Measurements from ENCODE around the gene FCN3.

The FCN3 gene

DNA sequence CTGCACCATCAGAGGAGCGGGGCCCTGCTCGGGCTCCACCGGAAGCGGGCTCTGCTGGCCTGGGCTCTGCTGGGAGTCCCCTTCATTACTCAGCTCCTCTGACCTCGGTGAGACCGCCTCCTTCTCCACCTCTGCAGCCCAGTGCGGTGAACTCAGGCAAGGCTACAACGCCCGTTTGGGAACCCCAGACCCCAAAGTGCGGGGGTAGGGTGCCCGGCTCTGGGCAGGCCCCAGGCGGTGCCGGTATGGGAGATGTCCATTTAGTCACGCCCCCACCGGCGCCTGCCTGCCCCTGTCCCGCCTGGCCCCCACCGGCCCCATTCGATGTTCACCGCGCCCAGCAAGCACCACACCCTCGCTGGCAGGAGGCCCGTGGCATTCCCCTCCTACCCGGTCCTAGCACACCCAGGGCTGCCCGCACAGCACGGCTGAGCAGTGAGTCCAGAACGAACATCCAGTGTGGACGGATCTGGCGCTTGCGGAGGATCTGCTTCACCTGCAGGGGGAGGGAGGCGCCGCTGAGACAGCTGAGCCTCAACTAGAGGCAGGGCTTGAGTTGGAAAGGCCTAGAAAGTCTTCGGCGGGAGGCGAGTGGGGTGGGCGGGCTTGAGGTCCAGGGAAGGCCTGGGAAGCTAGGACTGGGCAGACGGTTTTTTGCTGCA, 17.9 kb downstream of the FCN3 start:
- no peak for DNase-seq (ENCODE audit: low read depth in 1 of 2, low spot score in 1 of 2)
- no peak for TF ChIP-seq JUND (IDR thresholded peaks at IDR 0.05; ENCODE audit: low read depth)
- in situ Hi-C loops (cut with HindIII; ENCODE audit: low pct_unique_long_range_greater_than_20kb, low sequenced_read_pairs): no loop called here

- no peak for DNase-seq (ENCODE audit: low read depth in 1 of 2, low spot score in 1 of 2)
- in situ Hi-C loops (cut with HindIII; ENCODE audit: low pct_unique_long_range_greater_than_20kb, low sequenced_read_pairs): no loop called here
- no peak for TF ChIP-seq JUND (IDR thresholded peaks at IDR 0.05; ENCODE audit: low read depth)
These were observed 18.4 kb downstream of the FCN3 start for GRCh38 chr1:27356277-27356618.

DNA sequence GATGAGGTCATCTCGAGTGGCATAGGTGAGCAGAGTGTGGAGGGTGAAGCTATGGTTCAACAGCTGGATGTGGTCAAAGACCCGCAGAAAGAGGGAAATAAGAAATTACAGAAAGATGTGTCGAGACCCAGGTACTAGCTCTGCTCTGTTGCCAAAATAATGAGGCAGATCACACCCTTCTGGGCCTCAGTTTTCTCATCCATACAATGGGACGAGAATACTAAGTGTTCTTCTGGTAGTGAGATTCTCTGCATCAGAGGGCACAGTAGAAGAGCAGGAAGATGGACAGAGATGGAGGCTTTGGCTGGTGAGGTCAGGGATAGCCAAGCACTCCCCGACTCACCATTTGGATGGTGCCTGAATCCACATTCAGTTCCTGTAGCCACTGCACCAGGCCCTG, 18.9 kb downstream of the FCN3 start:
- in situ Hi-C loops (cut with HindIII; ENCODE audit: low pct_unique_long_range_greater_than_20kb, low sequenced_read_pairs): no loop called here
- no peak for TF ChIP-seq JUND (IDR thresholded peaks at IDR 0.05; ENCODE audit: low read depth)
- no peak for DNase-seq (ENCODE audit: low read depth in 1 of 2, low spot score in 1 of 2)

GRCh38 chr1:27353629-27354028, 21.0 kb downstream of the FCN3 start:
- in situ Hi-C loops (cut with HindIII; ENCODE audit: low pct_unique_long_range_greater_than_20kb, low sequenced_read_pairs): no loop called here

DNA sequence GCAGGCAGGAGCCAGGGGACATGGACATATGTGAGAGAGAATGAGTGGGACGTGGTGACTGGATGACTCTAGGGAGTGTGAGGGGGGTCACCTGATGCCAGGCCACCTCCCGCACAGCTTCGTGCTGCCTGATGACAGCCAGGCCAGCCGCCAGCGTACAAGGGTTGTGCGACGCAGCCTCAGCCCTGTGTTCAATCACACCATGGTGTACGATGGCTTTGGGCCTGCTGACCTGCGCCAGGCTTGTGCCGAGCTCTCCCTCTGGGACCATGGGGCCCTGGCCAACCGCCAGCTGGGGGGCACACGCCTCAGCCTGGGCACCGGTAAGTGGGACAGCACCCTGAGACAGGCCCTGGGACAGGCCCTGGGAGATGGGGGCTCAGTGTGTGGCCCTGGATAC, 21.5 kb downstream of the FCN3 start:
- TF ChIP-seq JUND (IDR thresholded peaks at IDR 0.05; ENCODE audit: low read depth): no peak
- DNase-seq (ENCODE audit: low read depth in 1 of 2, low spot score in 1 of 2): no peak
- in situ Hi-C loops (cut with HindIII; ENCODE audit: low pct_unique_long_range_greater_than_20kb, low sequenced_read_pairs): no loop called here

More at GRCh38 chr1:27353629-27354028, 21.0 kb downstream of the FCN3 start:
- no peak for DNase-seq (ENCODE audit: low read depth in 1 of 2, low spot score in 1 of 2)
- TF ChIP-seq JUND (IDR thresholded peaks at IDR 0.05; ENCODE audit: low read depth): no peak

GRCh38 chr1:27351541-27352107, 23.0 kb downstream of the FCN3 start:
- TF ChIP-seq JUND (IDR thresholded peaks at IDR 0.05; ENCODE audit: low read depth): no peak
- DNase-seq (ENCODE audit: low read depth in 1 of 2, low spot score in 1 of 2): no peak
- in situ Hi-C loops (cut with HindIII; ENCODE audit: low pct_unique_long_range_greater_than_20kb, low sequenced_read_pairs): no loop called here

DNA sequence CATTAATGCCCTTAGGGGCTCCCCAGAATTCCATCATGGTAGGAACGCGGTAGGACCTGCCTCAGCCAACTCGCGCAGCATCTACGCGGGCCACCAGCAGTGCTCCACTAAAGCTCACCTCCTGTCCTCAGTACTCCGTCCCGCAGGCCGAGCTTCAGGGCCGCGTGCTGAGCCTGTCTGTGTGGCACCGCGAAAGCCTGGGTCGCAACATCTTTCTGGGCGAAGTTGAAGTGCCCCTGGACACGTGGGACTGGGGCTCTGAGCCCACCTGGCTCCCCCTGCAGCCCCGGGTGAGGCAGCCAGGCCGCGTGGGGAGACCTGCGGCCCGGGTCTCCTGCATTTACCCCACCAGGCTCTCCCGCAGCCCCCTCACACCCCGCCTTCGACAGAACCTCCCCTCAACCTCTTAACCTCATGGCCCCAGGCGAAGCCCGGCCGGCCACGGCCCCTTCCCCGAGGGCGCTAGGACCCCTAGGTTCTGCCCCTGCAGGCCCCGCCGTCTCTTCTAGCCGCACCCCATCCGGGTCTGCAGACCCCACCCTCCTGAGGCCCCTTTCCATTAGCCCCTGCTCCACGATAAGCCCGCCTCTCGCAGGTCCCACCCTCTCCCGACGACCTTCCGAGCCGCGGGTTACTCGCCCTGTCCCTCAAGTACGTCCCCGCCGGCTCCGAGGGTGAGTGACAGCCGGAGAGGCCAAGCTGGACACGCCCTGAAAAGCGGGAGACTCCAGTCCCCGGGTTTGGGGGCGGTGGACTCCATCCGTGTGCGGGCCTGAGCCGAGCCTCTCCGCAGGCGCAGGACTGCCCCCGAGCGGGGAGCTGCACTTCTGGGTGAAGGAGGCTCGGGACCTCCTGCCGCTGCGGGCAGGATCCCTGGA, 23.7 kb downstream of the FCN3 start:
- no peak for TF ChIP-seq JUND (IDR thresholded peaks at IDR 0.05; ENCODE audit: low read depth)
- in situ Hi-C loops (cut with HindIII; ENCODE audit: low pct_unique_long_range_greater_than_20kb, low sequenced_read_pairs): no loop called here
- DNase-seq (ENCODE audit: low read depth in 1 of 2, low spot score in 1 of 2): no peak

- no peak for DNase-seq (ENCODE audit: low read depth in 1 of 2, low spot score in 1 of 2)
- in situ Hi-C loops (cut with HindIII; ENCODE audit: low pct_unique_long_range_greater_than_20kb, low sequenced_read_pairs): no loop called here
These were observed 24.6 kb downstream of the FCN3 start for GRCh38 chr1:27349784-27350662.

DNA sequence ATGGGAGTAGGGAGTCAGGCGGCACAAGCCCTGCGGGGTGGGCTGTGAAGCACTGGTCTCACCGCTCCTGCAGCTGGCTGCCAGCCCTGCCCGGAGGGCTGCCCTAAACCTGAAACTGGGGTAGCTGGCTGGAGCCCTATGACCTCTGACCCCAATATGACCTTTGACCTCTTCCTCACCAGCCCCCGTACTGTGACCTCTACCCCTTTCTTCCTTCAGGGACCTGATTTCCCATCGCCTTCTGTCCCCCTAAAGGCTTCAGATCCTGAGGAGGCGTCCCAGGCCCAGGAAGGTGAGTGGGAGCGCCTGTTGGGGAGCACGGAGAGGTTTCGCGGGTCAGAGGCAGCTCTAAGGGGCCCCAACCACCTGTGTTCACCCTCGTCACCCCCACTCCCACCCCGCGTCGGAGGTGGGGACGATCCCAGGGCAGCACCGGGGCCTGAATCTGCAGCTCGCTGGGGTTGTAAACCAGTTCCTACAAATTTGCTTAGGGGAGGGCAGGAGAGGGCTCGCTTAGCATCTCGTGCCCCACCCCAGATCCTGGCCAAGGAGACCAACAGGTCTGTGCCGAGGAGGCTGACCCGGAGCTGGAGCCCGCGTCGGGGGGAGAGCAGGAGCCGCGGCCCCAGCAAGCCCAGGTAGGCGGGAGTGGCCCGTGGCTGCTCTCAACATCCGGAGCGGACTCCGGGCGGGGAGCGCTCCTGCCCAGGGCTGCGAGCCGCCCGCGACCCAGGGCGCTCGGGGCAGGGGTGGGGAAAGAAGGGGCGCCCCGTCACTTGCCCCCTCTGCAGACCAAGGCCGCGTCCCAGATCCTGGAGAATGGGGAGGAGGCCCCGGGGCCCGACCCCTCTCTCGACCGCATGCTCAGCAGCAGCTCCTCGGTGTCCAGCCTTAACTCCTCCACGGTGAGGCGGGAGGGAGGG, 25.5 kb downstream of the FCN3 start:
- peak; percentile 77 to 88 for DNase-seq (ENCODE audit: low read depth in 1 of 2, low spot score in 1 of 2)
- in situ Hi-C loops (cut with HindIII; ENCODE audit: low pct_unique_long_range_greater_than_20kb, low sequenced_read_pairs): no loop called here
- TF ChIP-seq JUND (IDR thresholded peaks at IDR 0.05; ENCODE audit: low read depth): no peak

More at GRCh38 chr1:27349784-27350662, 24.6 kb downstream of the FCN3 start:
- TF ChIP-seq JUND (IDR thresholded peaks at IDR 0.05; ENCODE audit: low read depth): no peak

- in situ Hi-C loops (cut with HindIII; ENCODE audit: low pct_unique_long_range_greater_than_20kb, low sequenced_read_pairs): no loop called here
- TF ChIP-seq JUND (IDR thresholded peaks at IDR 0.05; ENCODE audit: low read depth): no peak
- no peak for DNase-seq (ENCODE audit: low read depth in 1 of 2, low spot score in 1 of 2)
These were observed 27.5 kb downstream of the FCN3 start for GRCh38 chr1:27346991-27347624.

DNA sequence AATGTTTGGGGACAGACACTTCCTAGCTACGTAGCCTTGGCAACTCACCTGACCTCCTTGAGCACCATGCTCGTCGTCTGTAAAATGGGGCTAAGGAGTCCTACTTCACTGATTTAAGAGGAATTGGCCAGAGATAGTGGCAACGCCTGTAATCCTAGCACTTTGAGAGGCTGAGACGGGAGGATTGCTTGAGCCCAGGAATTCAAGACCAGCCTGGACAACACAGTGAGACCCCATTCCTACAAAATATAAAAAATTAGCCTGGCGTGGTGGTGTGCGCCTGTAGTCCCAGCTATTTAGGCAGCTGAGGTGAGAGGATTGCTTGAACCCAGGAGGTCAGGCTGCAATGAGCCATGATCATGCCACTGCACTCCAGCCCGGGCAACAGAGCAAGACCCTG, 28.3 kb downstream of the FCN3 start:
- in situ Hi-C loops (cut with HindIII; ENCODE audit: low pct_unique_long_range_greater_than_20kb, low sequenced_read_pairs): no loop called here
- TF ChIP-seq JUND (IDR thresholded peaks at IDR 0.05; ENCODE audit: low read depth): no peak
- DNase-seq (ENCODE audit: low read depth in 1 of 2, low spot score in 1 of 2): no peak
